CD14-positive monocyte (primary cell): ENCODE data around the gene WWOX. TPM values are rescaled to one million over a fixed set of nuclear protein-coding genes. Genes with fewer than 3 reads are reported as not detected.

Experiments
- DNase-seq, 3 donors: peaks; one replicate each; pipeline ENCODE4 v3.0.0-alpha.2; 2011 to 2022
- H2AFZ ChIP-seq: 2 replicates; pipeline ENCODE4 v1.6.0; 2012; ENCODE audit warnings: mild to moderate bottlenecking, low read depth, low read length, inconsistent platforms; ENCODE audit not compliant: insufficient read depth, poor library complexity, severe bottlenecking
- H3K27ac ChIP-seq, 2 donors: 1 replicate in 1 of 2; 2 replicates in 1 of 2; pipeline ENCODE4 v1.5.1; 2012 to 2013; ENCODE audit warnings: low read length in 2 of 2, control low read depth in 1 of 2, inconsistent platforms in 1 of 2, low read depth in 1 of 2, mild to moderate bottlenecking in 1 of 2
- H3K27me3 ChIP-seq, 2 donors: one replicate each; pipeline versions ENCODE4 v1.6.0 to v1.6.1; 2011 to 2013; ENCODE audit warnings: low read length in 2 of 2; ENCODE audit not compliant: control insufficient read depth in 2 of 2, insufficient read depth in 2 of 2
- H3K36me3 ChIP-seq, 2 donors: replicated peaks in 1 of 2; 1 replicate in 1 of 2; 2 replicates in 1 of 2; pipeline versions ENCODE4 v1.5.1 to v1.6.1; 2012 to 2013; ENCODE audit warnings: low read length in 2 of 2, control low read depth in 1 of 2, inconsistent platforms in 1 of 2, mild to moderate bottlenecking in 1 of 2; ENCODE audit not compliant: insufficient read depth in 2 of 2, control insufficient read depth in 1 of 2
- H3K4me1 ChIP-seq, 2 donors: 1 replicate in 1 of 2; 2 replicates in 1 of 2; pipeline versions ENCODE4 v1.5.1 to v1.6.1; 2012 to 2013; ENCODE audit warnings: low read length in 2 of 2, control low read depth in 1 of 2, inconsistent platforms in 1 of 2, mild to moderate bottlenecking in 1 of 2, moderate library complexity in 1 of 2; ENCODE audit not compliant: insufficient read depth in 2 of 2, control insufficient read depth in 1 of 2
- H3K4me2 ChIP-seq: replicated peaks from 2 replicates; pipeline ENCODE3; 2012; ENCODE audit warnings: low read length, moderate library complexity, mild to moderate bottlenecking; ENCODE audit not compliant: poor library complexity, severe bottlenecking; ENCODE audit errors: extremely low read depth
- H3K4me3 ChIP-seq, 3 experiments: fragments of 200-600 bp in 1 of 3; sonication (generic) in 1 of 3; replicated peaks in 1 of 3; 1 replicate in 2 of 3; 2 replicates in 1 of 3; pipeline ENCODE4 v1.5.1; 2011 to 2013; ENCODE audit warnings: low read length in 3 of 3, mild to moderate bottlenecking in 3 of 3, control low read depth in 2 of 3, low read depth in 2 of 3, inconsistent platforms in 1 of 3, moderate library complexity in 1 of 3
- H3K79me2 ChIP-seq: 2 replicates; pipeline ENCODE4 v1.6.0; 2012; ENCODE audit warnings: mild to moderate bottlenecking, control low read depth, inconsistent platforms, low read length, moderate library complexity; ENCODE audit not compliant: insufficient read depth
- H3K9ac ChIP-seq: 2 replicates; pipeline ENCODE4 v1.6.0; 2017; ENCODE audit warnings: low read length, mild to moderate bottlenecking; ENCODE audit not compliant: insufficient read depth, poor library complexity, severe bottlenecking
- H3K9me3 ChIP-seq, 2 donors: replicated peaks in 1 of 2; 1 replicate in 1 of 2; 2 replicates in 1 of 2; pipeline versions ENCODE4 v1.5.1 to v1.6.1; 2012 to 2013; ENCODE audit warnings: low read length in 2 of 2, control low read depth in 1 of 2; ENCODE audit not compliant: control insufficient read depth in 1 of 2, insufficient read depth in 1 of 2
- H4K20me1 ChIP-seq: 2 replicates; pipeline ENCODE4 v1.6.0; 2012; ENCODE audit warnings: mild to moderate bottlenecking, low read length, control low read depth, moderate library complexity; ENCODE audit not compliant: insufficient read depth
- H3K27ac Mint-ChIP-seq, 7 donors: one replicate each; pipeline ENCODE4 v1.8.0; 2020; ENCODE audit warnings: mild to moderate bottlenecking in 7 of 7, mixed read lengths in 7 of 7, moderate library complexity in 6 of 7, inconsistent platforms in 2 of 7
- H3K27me3 Mint-ChIP-seq, 3 donors: one replicate each; pipeline ENCODE4 v1.8.0; 2021 to 2022; ENCODE audit warnings: low read depth in 3 of 3, mild to moderate bottlenecking in 3 of 3, mixed read lengths in 3 of 3, moderate library complexity in 3 of 3, inconsistent platforms in 1 of 3
- H3K36me3 Mint-ChIP-seq, 2 donors: one replicate each; pipeline ENCODE4 v1.8.0; 2020; ENCODE audit warnings: mixed read lengths in 2 of 2, inconsistent platforms in 1 of 2, mild to moderate bottlenecking in 1 of 2
- H3K4me1 Mint-ChIP-seq: one replicate; pipeline ENCODE4 v1.8.0; 2020; ENCODE audit warnings: mild to moderate bottlenecking, mixed read lengths
- H3K4me3 Mint-ChIP-seq, 2 donors: one replicate each; pipeline ENCODE4 v1.8.0; 2020; ENCODE audit warnings: mild to moderate bottlenecking in 2 of 2, mixed read lengths in 2 of 2, moderate library complexity in 1 of 2
- H3K9me3 Mint-ChIP-seq, 7 donors: one replicate each; pipeline ENCODE4 v1.8.0; 2020 to 2022; ENCODE audit warnings: mixed read lengths in 7 of 7, mild to moderate bottlenecking in 6 of 7, moderate library complexity in 6 of 7, inconsistent platforms in 2 of 7
- CTCF ChIP-seq: fragments of 200-600 bp; IDR thresholded peaks from one replicate; pipeline ENCODE4 v1.8.0; 2022; ENCODE audit warnings: antibody characterized with exemption, mild to moderate bottlenecking
- WGBS: methylation state at CpG from one replicate; pipeline ENCODE4 v1.1.5; 2013; ENCODE audit warnings: missing lambda C conversion rate; ENCODE audit not compliant: insufficient coverage; 5-methylcytosine and 5-hydroxymethylcytosine counted together
- intact Hi-C, 2 donors: fragments of 100-400 bp; cut with micrococcal nuclease; formaldehyde crosslinking; loops; one replicate each; pipeline versions ENCODE4 v1.15.0 to v1.15.1; 2023
- polyA plus RNA-seq, 3 donors: library from polyadenylated mRNA; depleted of rRNA in 1 of 3; unstranded in 2 of 3; stranded (reverse) in 1 of 3; fragments of 300-500 nt in 2 of 3; fragments of >200 nt in 1 of 3; fragmentation: Illumina TruSeq in 2 of 3; gene quantifications; 1 replicate in 2 of 3; 2 replicates in 1 of 3; pipeline ENCODE4 v1.2.3, GENCODE V29; 2012 to 2021

The WWOX gene
- polyA plus RNA-seq, 3 donors = 4.0 to 7.0 (median 6.3) TPM

- intact Hi-C loops = no loop called here
- H3K9ac ChIP-seq = no peak overlapping the region
Observed at GRCh38 chr16:78433116-78433515, 333.7 kb downstream of the WWOX start.

GRCh38 chr16:78434401-78434800 is 334.9 kb downstream of the WWOX start:
- no peak overlapping the region for H3K27ac Mint-ChIP-seq
- no peak overlapping the region for H3K9ac ChIP-seq
- H3K4me2 ChIP-seq = no peak overlapping the region
- H3K36me3 Mint-ChIP-seq = peaks cover 1 to 7% of the 10 kb centered on the region in 2 donors
- H3K27ac ChIP-seq = no peak overlapping the region
- no peak for DNase-seq
- no peaks in the 10 kb centered on the region for H3K9me3 ChIP-seq
- no peaks in the 10 kb centered on the region for H3K79me2 ChIP-seq
- no peaks in the 10 kb centered on the region for H3K27me3 ChIP-seq
- no peak overlapping the region for H3K4me3 Mint-ChIP-seq
- intact Hi-C loops = no loop called here
- no peak for TF ChIP-seq CTCF
- no peaks in the 10 kb centered on the region for H3K36me3 ChIP-seq
- no peak overlapping the region for H2AFZ ChIP-seq
- H3K4me3 ChIP-seq = no peak overlapping the region
- no peaks in the 10 kb centered on the region for H3K27me3 Mint-ChIP-seq
- no peaks in the 10 kb centered on the region for H4K20me1 ChIP-seq
- peaks cover 0 to 8% (median 2%) of the 10 kb centered on the region in 7 donors for H3K9me3 Mint-ChIP-seq
- no peaks in the 10 kb centered on the region for H3K4me1 ChIP-seq
- 80% methylated on average over 1 of the region's 4 CpGs for WGBS
- H3K4me1 Mint-ChIP-seq = no peaks in the 10 kb centered on the region

More at GRCh38 chr16:78433116-78433515, 333.7 kb downstream of the WWOX start:
- H3K36me3 ChIP-seq = no peaks in the 10 kb centered on the region
- H3K9me3 ChIP-seq = no peaks in the 10 kb centered on the region
- peaks cover 0 to 8% (median 2%) of the 10 kb centered on the region in 7 donors for H3K9me3 Mint-ChIP-seq
- peaks cover 4% of the 10 kb centered on the region for H3K4me1 Mint-ChIP-seq
- no peaks in the 10 kb centered on the region for H3K4me1 ChIP-seq
- H3K27ac ChIP-seq = no peak overlapping the region
- H3K4me3 ChIP-seq = no peak overlapping the region
- H3K27me3 Mint-ChIP-seq = no peaks in the 10 kb centered on the region
- no peaks in the 10 kb centered on the region for H4K20me1 ChIP-seq
- TF ChIP-seq CTCF = no peak
- no peak overlapping the region for H2AFZ ChIP-seq
- no peaks in the 10 kb centered on the region for H3K79me2 ChIP-seq
- WGBS = no CpG with 5 or more reads among the region's 2 CpGs
- H3K36me3 Mint-ChIP-seq = peaks cover 1 to 7% of the 10 kb centered on the region in 2 donors
- no peak overlapping the region for H3K4me2 ChIP-seq
- DNase-seq = no peak
- H3K4me3 Mint-ChIP-seq = no peak overlapping the region
- no peaks in the 10 kb centered on the region for H3K27me3 ChIP-seq
- no peak overlapping the region for H3K27ac Mint-ChIP-seq
